A549 (cell line): ENCODE measurements around the gene REPS1. TPM values are rescaled to one million over a fixed set of nuclear protein-coding genes. Genes with fewer than 3 reads are reported as not detected.

Experiments
- ATAC-seq, 2 experiments: fragments of 200-7000 bp in 1 of 2; fragments of >200 bp in 1 of 2; cut with Nextera tagmentation in 1 of 2; cut with Tn5 transposase in 1 of 2; 3 replicates each; pipeline versions ENCODE4 v1.8.0 to v1.9.1; 2018 to 2020; ENCODE audit warnings: mild to moderate bottlenecking in 1 of 2, moderate library complexity in 1 of 2
- CTCF ChIA-PET: fragments of 300-600 bp; sonication (Branson Sonifier 250); formaldehyde crosslinking; extraction: SDS; loops from one replicate; lab custom pipeline; 2021; ENCODE audit warnings: antibody characterized with exemption, inconsistent platforms; lab: Yijun Ruan, JAX
- POLR2A ChIA-PET: fragments of 350-600 bp; formaldehyde crosslinking; extraction: SDS; loops from one replicate; lab custom pipeline; 2021; ENCODE audit warnings: antibody characterized with exemption, inconsistent platforms; lab: Yijun Ruan, JAX
- DNase-seq, 2 experiments: peaks; one replicate each; pipeline versions ENCODE4 v3.0.0 to v3.0.0-alpha.2; 2011 to 2016; ENCODE audit warnings: low read depth in 1 of 2, low spot score in 1 of 2
- FAIRE-seq: peaks from 2 replicates; lab custom pipeline; 2011; peaks lifted over from hg19 to GRCh38; lab: Jason Lieb, UNC
- H3K27ac ChIP-seq, 2 experiments: fragments of >200 bp; sonication (Bioruptor Twin); formaldehyde crosslinking; 3 replicates each; pipeline ENCODE4 v1.5.1; 2016 to 2017
- H3K4me1 ChIP-seq: fragments of >200 bp; sonication (Bioruptor Twin); formaldehyde crosslinking; 3 replicates; pipeline ENCODE4 v1.6.1; 2016
- H3K4me2 ChIP-seq: fragments of >200 bp; sonication (Bioruptor Twin); formaldehyde crosslinking; 3 replicates; pipeline ENCODE4 v1.6.1; 2016
- H3K4me3 ChIP-seq: fragments of >200 bp; sonication (Bioruptor Twin); formaldehyde crosslinking; 3 replicates; pipeline ENCODE4 v1.5.1; 2016
- H3K9me3 ChIP-seq: fragments of >200 bp; sonication (Bioruptor Twin); formaldehyde crosslinking; 3 replicates; pipeline ENCODE4 v1.6.1; 2016
- BCL3 ChIP-seq: fragments of >200 bp; sonication (Bioruptor Twin); formaldehyde crosslinking; IDR thresholded peaks from 3 replicates; pipeline ENCODE4 v1.6.1; 2016
- BHLHE40 ChIP-seq: IDR thresholded peaks from 2 replicates; pipeline ENCODE4 v1.6.1; 2012; ENCODE audit warnings: low read depth, low read length, inconsistent platforms
- CBX8 ChIP-seq: fragments of 200-600 bp; sonication (generic); IDR thresholded peaks from 2 replicates; pipeline ENCODE4 v1.6.1; 2016
- CHD4 ChIP-seq: fragments of 200-600 bp; sonication (generic); IDR thresholded peaks from 2 replicates; pipeline ENCODE4 v1.6.1; 2016; ENCODE audit warnings: antibody characterized with exemption, mild to moderate bottlenecking, borderline replicate concordance
- EP300 ChIP-seq, 2 experiments: fragments of >200 bp; sonication (Bioruptor Twin); formaldehyde crosslinking; IDR thresholded peaks; 2 replicates in 1 of 2; 3 replicates in 1 of 2; pipeline ENCODE4 v1.6.1; 2016 to 2017
- FOSL2 ChIP-seq, 2 experiments: fragments of 450-650 bp in 1 of 2; fragments of >200 bp in 1 of 2; sonication (Bioruptor Twin) in 1 of 2; formaldehyde crosslinking; IDR thresholded peaks; 2 replicates each; pipeline versions ENCODE4 v1.5.0 to v1.6.1; 2016 to 2020; ENCODE audit warnings: mild to moderate bottlenecking in 1 of 2, moderate library complexity in 1 of 2
- HDAC2 ChIP-seq: fragments of 200-600 bp; sonication (generic); IDR thresholded peaks from 2 replicates; pipeline ENCODE4 v1.6.1; 2016
- HES2 ChIP-seq: fragments of >200 bp; sonication (Bioruptor Twin); formaldehyde crosslinking; IDR thresholded peaks from 2 replicates; pipeline ENCODE4 v1.6.1; 2016
- HMGXB4 ChIP-seq: fragments of 250-450 bp; sonication (Bioruptor Pico); IDR thresholded peaks from 2 replicates; pipeline ENCODE4 v1.5.0; 2021; ENCODE audit warnings: mild to moderate bottlenecking, moderate library complexity, borderline replicate concordance
- NFE2L2 ChIP-seq: fragments of 150-350 bp; conservative IDR thresholded peaks from 2 replicates; pipeline ENCODE4 v1.6.1; 2014; ENCODE audit warnings: low read length
- NR3C1 ChIP-seq: fragments of >200 bp; sonication (Bioruptor Twin); formaldehyde crosslinking; IDR thresholded peaks from 3 replicates; pipeline ENCODE4 v1.6.1; 2017
- POLR2AphosphoS2 ChIP-seq: conservative IDR thresholded peaks from 2 replicates; pipeline ENCODE4 v1.6.1; 2012; ENCODE audit warnings: low read length, improper control_type of control experiment, inconsistent platforms
- RAD21 ChIP-seq, 2 experiments: fragments of >200 bp in 1 of 2; sonication (Bioruptor Twin) in 1 of 2; formaldehyde crosslinking in 1 of 2; IDR thresholded peaks in 1 of 2; conservative IDR thresholded peaks in 1 of 2; 2 replicates in 1 of 2; 3 replicates in 1 of 2; pipeline ENCODE4 v1.6.1; 2012 to 2018; ENCODE audit warnings: inconsistent platforms in 1 of 2
- SREBF2 ChIP-seq: fragments of 450-650 bp; IDR thresholded peaks from 2 replicates; pipeline ENCODE4 v1.6.1; 2014; ENCODE audit warnings: mild to moderate bottlenecking, moderate library complexity
- TP53 ChIP-seq: fragments of 250-450 bp; sonication (Bioruptor Pico); IDR thresholded peaks from 2 replicates; pipeline ENCODE4 v1.5.0; 2021; ENCODE audit warnings: mild to moderate bottlenecking, moderate library complexity
- ZFP36 ChIP-seq: fragments of 450-650 bp; IDR thresholded peaks from 2 replicates; pipeline ENCODE4 v1.6.1; 2014; ENCODE audit warnings: borderline replicate concordance; ENCODE audit not compliant: partially characterized antibody
- ZSCAN20 ChIP-seq: fragments of 250-450 bp; sonication (Bioruptor Pico); IDR thresholded peaks from 2 replicates; pipeline ENCODE4 v1.8.0; 2022; ENCODE audit warnings: mild to moderate bottlenecking, moderate library complexity
- WGBS: methylation state at CpG from one replicate; pipeline ENCODE4 v1.1.6; 2017; ENCODE audit errors: missing lambda C conversion rate; 5-methylcytosine and 5-hydroxymethylcytosine counted together
- polyA plus RNA-seq, 4 experiments: library from polyadenylated mRNA; depleted of rRNA in 3 of 4; stranded (reverse); fragments of >200 nt; fragmentation: RNase III in 1 of 4; extraction: RNeasy Plus Mini Kit Qiagen cat#74134 plus additional on column Dnase treatment in 1 of 4; gene quantifications; 2 replicates in 3 of 4; 3 replicates in 1 of 4; pipeline ENCODE4 v1.2.3, GENCODE V29; 2011 to 2017
- TF ChIP-seq, protein P1 (sequence below): fragments of 150-350 bp; IDR thresholded peaks from 2 replicates; pipeline ENCODE4 v1.6.1; 2014; ENCODE audit warnings: low read depth, mild to moderate bottlenecking, low read length
- TF ChIP-seq, protein P2 (sequence below): fragments of 200-600 bp; sonication (generic); IDR thresholded peaks from 2 replicates; pipeline ENCODE4 v1.6.1; 2016; ENCODE audit warnings: antibody characterized with exemption, mild to moderate bottlenecking, moderate library complexity

Gene REPS1
- polyA plus RNA-seq, 2 of the 4 experiments (the other 2 are of a cell fraction) = 16.3 to 36.4 TPM

DNA sequence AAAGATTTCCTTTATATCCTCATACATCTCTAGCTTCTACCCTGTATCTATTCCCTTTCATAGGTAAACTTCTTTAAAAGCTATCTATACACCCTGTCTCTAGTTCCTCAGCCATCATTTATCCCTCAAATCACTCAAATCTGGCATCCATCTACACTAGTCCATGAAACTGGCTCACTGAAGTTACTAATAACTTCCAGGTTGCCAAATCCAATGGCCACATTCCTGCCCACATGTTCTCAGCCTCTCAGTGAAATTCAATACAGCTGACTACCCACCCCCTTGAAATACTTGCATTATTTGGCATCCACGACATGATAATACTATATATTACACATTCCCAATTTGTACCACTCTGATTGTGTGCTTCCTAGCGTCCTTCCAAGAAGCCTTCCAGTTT lies 8.7 kb downstream of the REPS1 start:
- H3K4me1 ChIP-seq = peaks cover 13% of the 10 kb centered on the region
- ChIA-PET CTCF (no interaction called here), POLR2A (no interaction called here)
- no peak overlapping the region for H3K4me2 ChIP-seq
- TF ChIP-seq SREBF2 (no peak), TP53 (CRISPR knock-in tag) (no peak), POLR2AphosphoS2 (no peak), FOSL2 (IDR thresholded peaks at IDR 0.05) (no peak), FOSL2 (CRISPR knock-in tag; IDR thresholded peaks at IDR 0.05) (no peak), CBX8 (no peak), RAD21 (conservative IDR thresholded peaks at IDR 0.05 in 1 of 2, IDR thresholded peaks at IDR 0.05 in 1 of 2) (no peak), CHD4 (no peak), ZSCAN20 (CRISPR knock-in tag) (no peak), EP300 (IDR thresholded peaks at IDR 0.05) (no peak), NFE2L2 (no peak), NR3C1 (no peak), BHLHE40 (no peak), HDAC2 (no peak), BCL3 (no peak), ZFP36 (no peak), HES2 (no peak)
- TF ChIP-seq, protein P1, sequence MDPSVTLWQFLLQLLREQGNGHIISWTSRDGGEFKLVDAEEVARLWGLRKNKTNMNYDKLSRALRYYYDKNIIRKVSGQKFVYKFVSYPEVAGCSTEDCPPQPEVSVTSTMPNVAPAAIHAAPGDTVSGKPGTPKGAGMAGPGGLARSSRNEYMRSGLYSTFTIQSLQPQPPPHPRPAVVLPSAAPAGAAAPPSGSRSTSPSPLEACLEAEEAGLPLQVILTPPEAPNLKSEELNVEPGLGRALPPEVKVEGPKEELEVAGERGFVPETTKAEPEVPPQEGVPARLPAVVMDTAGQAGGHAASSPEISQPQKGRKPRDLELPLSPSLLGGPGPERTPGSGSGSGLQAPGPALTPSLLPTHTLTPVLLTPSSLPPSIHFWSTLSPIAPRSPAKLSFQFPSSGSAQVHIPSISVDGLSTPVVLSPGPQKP = no peak
- TF ChIP-seq, protein P2, sequence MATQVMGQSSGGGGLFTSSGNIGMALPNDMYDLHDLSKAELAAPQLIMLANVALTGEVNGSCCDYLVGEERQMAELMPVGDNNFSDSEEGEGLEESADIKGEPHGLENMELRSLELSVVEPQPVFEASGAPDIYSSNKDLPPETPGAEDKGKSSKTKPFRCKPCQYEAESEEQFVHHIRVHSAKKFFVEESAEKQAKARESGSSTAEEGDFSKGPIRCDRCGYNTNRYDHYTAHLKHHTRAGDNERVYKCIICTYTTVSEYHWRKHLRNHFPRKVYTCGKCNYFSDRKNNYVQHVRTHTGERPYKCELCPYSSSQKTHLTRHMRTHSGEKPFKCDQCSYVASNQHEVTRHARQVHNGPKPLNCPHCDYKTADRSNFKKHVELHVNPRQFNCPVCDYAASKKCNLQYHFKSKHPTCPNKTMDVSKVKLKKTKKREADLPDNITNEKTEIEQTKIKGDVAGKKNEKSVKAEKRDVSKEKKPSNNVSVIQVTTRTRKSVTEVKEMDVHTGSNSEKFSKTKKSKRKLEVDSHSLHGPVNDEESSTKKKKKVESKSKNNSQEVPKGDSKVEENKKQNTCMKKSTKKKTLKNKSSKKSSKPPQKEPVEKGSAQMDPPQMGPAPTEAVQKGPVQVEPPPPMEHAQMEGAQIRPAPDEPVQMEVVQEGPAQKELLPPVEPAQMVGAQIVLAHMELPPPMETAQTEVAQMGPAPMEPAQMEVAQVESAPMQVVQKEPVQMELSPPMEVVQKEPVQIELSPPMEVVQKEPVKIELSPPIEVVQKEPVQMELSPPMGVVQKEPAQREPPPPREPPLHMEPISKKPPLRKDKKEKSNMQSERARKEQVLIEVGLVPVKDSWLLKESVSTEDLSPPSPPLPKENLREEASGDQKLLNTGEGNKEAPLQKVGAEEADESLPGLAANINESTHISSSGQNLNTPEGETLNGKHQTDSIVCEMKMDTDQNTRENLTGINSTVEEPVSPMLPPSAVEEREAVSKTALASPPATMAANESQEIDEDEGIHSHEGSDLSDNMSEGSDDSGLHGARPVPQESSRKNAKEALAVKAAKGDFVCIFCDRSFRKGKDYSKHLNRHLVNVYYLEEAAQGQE = no peak
- no peak overlapping the region for H3K27ac ChIP-seq
- no peaks in the 10 kb centered on the region for H3K9me3 ChIP-seq
- DNase-seq (no peak), FAIRE-seq (no peak), ATAC-seq (no peak)
- 82% methylated on average over 2 of the region's 2 CpGs for WGBS
- no peak overlapping the region for H3K4me3 ChIP-seq

DNA sequence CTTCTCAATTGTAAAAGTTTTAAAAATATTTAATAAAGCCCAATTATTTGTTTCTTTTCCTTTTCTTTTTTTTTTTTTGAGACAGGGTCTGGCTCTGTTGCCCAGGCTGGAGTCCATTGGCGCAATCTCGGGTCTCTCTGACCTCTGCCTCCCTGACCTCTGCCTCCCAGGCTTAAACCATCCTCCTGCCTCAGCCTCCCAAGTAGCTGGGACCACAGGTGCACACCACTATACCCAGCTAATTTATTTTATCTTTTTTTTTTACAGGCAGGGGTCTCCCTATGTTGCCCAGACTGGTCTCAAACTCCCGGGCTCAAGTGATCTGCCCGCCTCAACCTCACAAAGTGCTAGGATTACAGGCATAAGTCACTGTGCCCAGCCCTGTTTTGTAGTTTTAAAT lies 9.8 kb downstream of the REPS1 start:
- ChIA-PET CTCF (interaction anchor here (0.8 kb wide), 1 partner anchor 11 kb away, joined by 3 read pairs; no protein-coding TSS in a partner anchor), POLR2A (no interaction called here)
- Histone ChIP-seq H3K4me2 (no peak overlapping the region), H3K27ac (no peak overlapping the region), H3K4me1 (peaks cover 15% of the 10 kb centered on the region), H3K9me3 (no peaks in the 10 kb centered on the region), H3K4me3 (no peak overlapping the region)
- TF ChIP-seq HMGXB4 = no peak
- TF ChIP-seq EP300 (IDR thresholded peaks at IDR 0.05) = no peak
- TF ChIP-seq TP53 (CRISPR knock-in tag) = no peak
- WGBS = 94% methylated on average over 4 of the region's 4 CpGs
- ATAC-seq = no peak
- no peak for FAIRE-seq
- DNase-seq = no peak
